Activated naive CD4-positive, alpha-beta T cell treated with anti-CD3 and anti-CD28 coated beads, Interleukin-2, amount 50 U/mL, for 72 hours (primary cell): ENCODE data around the gene P3H2. TPM values are rescaled to one million over a fixed set of nuclear protein-coding genes. Genes with fewer than 3 reads are reported as not detected.
A peak's percentile ranks its signal among the peaks of the same experiment; 100 is the strongest.

ENCODE experiments used
- ATAC-seq, 2 donors: fragments of 150-1000 bp; cut with Tn5 transposase; 2 replicates each; pipeline ENCODE4 v1.10.0; 2021; ENCODE audit warnings: mild to moderate bottlenecking in 2 of 2, moderate library complexity in 2 of 2
- DNase-seq, 2 donors: peaks; one replicate each; pipeline ENCODE4 v3.0.0; 2021 to 2022; ENCODE audit warnings: low spot score in 2 of 2
- H3K27ac Mint-ChIP-seq, 2 donors: one replicate each; pipeline ENCODE4 v1.8.0; 2022; ENCODE audit warnings: mild to moderate bottlenecking in 2 of 2, mixed read lengths in 2 of 2
- H3K36me3 Mint-ChIP-seq, 2 donors: one replicate each; pipeline ENCODE4 v1.8.0; 2022; ENCODE audit warnings: mixed read lengths in 2 of 2
- H3K9me3 Mint-ChIP-seq, 2 donors: one replicate each; pipeline ENCODE4 v1.8.0; 2022; ENCODE audit warnings: mixed read lengths in 2 of 2
- total RNA-seq, 2 donors: library from RNA; stranded (reverse); gene quantifications; one replicate each; pipeline ENCODE4 v1.2.3, GENCODE V29; 2022

P3H2 gene
- total RNA-seq, 2 donors from 2014 or later: not detected

- DNase-seq: no peak
- no peak for ATAC-seq
- no peak overlapping the region for H3K27ac Mint-ChIP-seq
- no peaks in the 10 kb centered on the region for H3K9me3 Mint-ChIP-seq
- peaks cover 0 to 8% of the 10 kb centered on the region in 2 donors for H3K36me3 Mint-ChIP-seq
These were observed 183.2 kb downstream of the P3H2 start for GRCh38 chr3:189937302-189938127.

GRCh38 chr3:189936201-189936945, 184.3 kb downstream of the P3H2 start:
- DNase-seq: no peak
- H3K9me3 Mint-ChIP-seq: no peaks in the 10 kb centered on the region
- no peak overlapping the region for H3K27ac Mint-ChIP-seq
- ATAC-seq: no peak
- H3K36me3 Mint-ChIP-seq: peaks cover 0 to 8% of the 10 kb centered on the region in 2 donors

GRCh38 chr3:189927975-189928895, 192.5 kb downstream of the P3H2 start:
- ATAC-seq (peak; percentile 93 to 94), DNase-seq (peak in 1 of 2 donors; percentile 4)
- Mint-ChIP-seq H3K27ac (peak overlapping the region in 1 of 2 donors; percentile 45), H3K9me3 (peaks cover 0 to 4% of the 10 kb centered on the region in 2 donors), H3K36me3 (no peaks in the 10 kb centered on the region)

GRCh38 chr3:189921770-189922169, 198.9 kb downstream of the P3H2 start:
- Mint-ChIP-seq H3K36me3 (no peaks in the 10 kb centered on the region), H3K27ac (no peak overlapping the region), H3K9me3 (no peaks in the 10 kb centered on the region)
- no peak for DNase-seq
- no peak for ATAC-seq

- ATAC-seq (peak in 1 of 2 donors; percentile 54), DNase-seq (no peak)
- Mint-ChIP-seq H3K36me3 (no peaks in the 10 kb centered on the region), H3K27ac (no peak overlapping the region), H3K9me3 (no peaks in the 10 kb centered on the region)
These were observed 205.9 kb downstream of the P3H2 start for GRCh38 chr3:189914799-189915198.

- no peak overlapping the region for H3K27ac Mint-ChIP-seq
- no peaks in the 10 kb centered on the region for H3K9me3 Mint-ChIP-seq
- no peak for DNase-seq
- H3K36me3 Mint-ChIP-seq: no peaks in the 10 kb centered on the region
- ATAC-seq: no peak
These were observed 209.7 kb downstream of the P3H2 start for GRCh38 chr3:189911001-189911400.

- no peaks in the 10 kb centered on the region for H3K36me3 Mint-ChIP-seq
- no peak for ATAC-seq
- H3K9me3 Mint-ChIP-seq: no peaks in the 10 kb centered on the region
- DNase-seq: no peak
- H3K27ac Mint-ChIP-seq: no peak overlapping the region
These were observed 211.1 kb downstream of the P3H2 start for GRCh38 chr3:189909573-189909972.

- ATAC-seq (no peak), DNase-seq (no peak)
- no peaks in the 10 kb centered on the region for H3K36me3 Mint-ChIP-seq
These were observed 211.6 kb downstream of the P3H2 start for GRCh38 chr3:189909139-189909538.

GRCh38 chr3:189908646-189909045, 212.1 kb downstream of the P3H2 start:
- H3K27ac Mint-ChIP-seq: no peak overlapping the region

More at GRCh38 chr3:189909139-189909538, 211.6 kb downstream of the P3H2 start:
- Mint-ChIP-seq H3K9me3 (no peaks in the 10 kb centered on the region), H3K27ac (no peak overlapping the region)

GRCh38 chr3:189907803-189908202, 212.9 kb downstream of the P3H2 start:
- no peak overlapping the region for H3K27ac Mint-ChIP-seq
- H3K36me3 Mint-ChIP-seq: no peaks in the 10 kb centered on the region
- H3K9me3 Mint-ChIP-seq: no peaks in the 10 kb centered on the region
- ATAC-seq (no peak), DNase-seq (no peak)

More at GRCh38 chr3:189908646-189909045, 212.1 kb downstream of the P3H2 start:
- no peak for DNase-seq
- no peak for ATAC-seq
- Mint-ChIP-seq H3K36me3 (no peaks in the 10 kb centered on the region), H3K9me3 (no peaks in the 10 kb centered on the region)

Other genes with a start within 250 kb of the P3H2 start
- 10 to 100 TPM in 1 of 2 donors, 1 to 10 TPM in 1; 1.4 to 11.4 TPM for gene CLDN1, start 201.5 kb upstream of the P3H2 start, total RNA-seq